ENCODE measurements around the gene DOK4.

Gene DOK4

GRCh38 chr16:57518520-57518919 is 32.2 kb upstream of the DOK4 start:
- TF ChIP-seq CTCF (IDR thresholded peaks at IDR 0.05; ENCODE audit: low read depth, low read length) = no peak
- DNase-seq (ENCODE audit: extremely low read depth, low read depth) = no peak

- no peak for TF ChIP-seq CTCF (IDR thresholded peaks at IDR 0.05; ENCODE audit: low read depth, low read length)
- DNase-seq (ENCODE audit: extremely low read depth, low read depth) = no peak
Observed at GRCh38 chr16:57517397-57518367, 31.4 kb upstream of the DOK4 start.

- no peak for TF ChIP-seq CTCF (IDR thresholded peaks at IDR 0.05; ENCODE audit: low read depth, low read length)
- DNase-seq (ENCODE audit: extremely low read depth, low read depth) = no peak
Observed at GRCh38 chr16:57516773-57517172, 30.5 kb upstream of the DOK4 start.

- no peak for TF ChIP-seq CTCF (IDR thresholded peaks at IDR 0.05; ENCODE audit: low read depth, low read length)
- no peak for DNase-seq (ENCODE audit: extremely low read depth, low read depth)
Observed at GRCh38 chr16:57516176-57516725, 30.0 kb upstream of the DOK4 start.

- no peak for DNase-seq (ENCODE audit: extremely low read depth, low read depth)
- TF ChIP-seq CTCF (IDR thresholded peaks at IDR 0.05; ENCODE audit: low read depth, low read length) = no peak
Observed at GRCh38 chr16:57514791-57515600, 28.7 kb upstream of the DOK4 start.

- TF ChIP-seq CTCF (IDR thresholded peaks at IDR 0.05; ENCODE audit: low read depth, low read length) = no peak
- DNase-seq (ENCODE audit: extremely low read depth, low read depth) = no peak
Observed at GRCh38 chr16:57514371-57514770, 28.1 kb upstream of the DOK4 start.

Measured in AG09319 (cell line).